HG02884 (cell line): ENCODE results near the gene AGPAT2.

Source experiments
- ATAC-seq: cut with Tn5 transposase; IDR thresholded peaks from one replicate; pipeline ENCODE4 v1.9.1; 2021; ENCODE audit warnings: mild to moderate bottlenecking, moderate library complexity; ENCODE audit not compliant: unreplicated experiment

AGPAT2 gene

DNA sequence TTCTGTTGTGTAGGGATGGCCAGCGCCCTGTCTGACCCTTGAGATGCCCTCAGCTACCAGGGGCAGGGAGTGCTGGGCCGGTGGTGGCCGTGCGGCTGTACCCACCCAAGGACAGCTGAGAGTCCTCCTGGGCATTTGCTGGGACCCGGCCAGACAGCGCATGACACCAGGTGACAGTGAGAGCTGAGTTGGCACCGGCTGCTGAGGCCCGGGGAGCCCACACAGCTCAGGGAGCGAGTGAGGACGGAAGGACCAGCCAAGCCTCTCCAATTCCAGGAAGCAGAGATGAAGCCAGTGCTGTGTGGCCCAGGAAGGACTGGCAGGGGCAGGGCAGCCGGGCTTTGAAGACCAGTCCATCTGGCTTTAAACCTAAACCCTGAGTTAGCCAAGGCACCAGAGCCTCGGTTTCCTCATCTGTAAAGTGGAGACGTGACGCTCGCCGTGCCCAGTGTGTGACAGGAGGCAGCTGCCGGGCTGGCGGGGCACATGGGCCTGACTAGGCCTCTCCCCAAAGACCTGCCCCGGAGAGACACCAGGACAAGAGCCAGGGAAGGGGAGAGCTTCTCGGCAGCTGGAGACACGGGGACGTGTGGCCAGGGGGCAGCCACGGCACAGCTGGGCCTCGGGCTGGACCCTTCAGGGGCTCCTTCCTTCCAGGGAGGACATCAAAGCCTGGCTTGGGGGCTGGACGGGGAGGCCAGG is 3.0 kb upstream of the AGPAT2 start:
- ATAC-seq: no peak

- no peak for ATAC-seq
These were observed 1.8 kb upstream of the AGPAT2 start for GRCh38 chr9:136689108-136689460.

GRCh38 chr9:136688274-136689107 is 1.2 kb upstream of the AGPAT2 start:
- ATAC-seq: no peak

DNA sequence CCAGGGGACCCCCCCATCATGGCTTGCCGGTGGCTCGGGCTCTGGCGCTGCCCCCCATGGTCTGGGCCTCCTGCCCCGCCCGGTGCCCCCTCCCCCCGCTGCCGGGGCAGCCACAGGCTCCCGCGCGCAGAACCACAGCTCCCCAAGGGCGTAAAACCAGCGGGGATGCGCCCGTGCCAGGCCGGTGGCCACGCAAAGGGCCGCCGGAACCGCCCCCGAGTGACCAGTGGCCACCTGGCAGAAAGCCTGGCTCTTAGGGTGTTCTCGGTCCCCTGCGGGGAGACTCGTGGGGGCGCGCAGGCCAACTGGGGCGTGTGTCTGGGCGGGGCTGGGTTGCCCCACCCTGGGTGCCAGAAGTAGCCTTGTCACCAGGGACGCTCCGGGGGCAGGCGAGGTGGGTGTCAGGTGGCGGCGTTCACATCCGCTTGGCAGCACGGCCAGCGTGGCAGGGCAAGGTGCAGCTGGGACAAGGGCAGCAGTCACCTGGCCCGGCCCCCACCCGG is 515 bp upstream of the AGPAT2 start:
- no peak for ATAC-seq

DNA sequence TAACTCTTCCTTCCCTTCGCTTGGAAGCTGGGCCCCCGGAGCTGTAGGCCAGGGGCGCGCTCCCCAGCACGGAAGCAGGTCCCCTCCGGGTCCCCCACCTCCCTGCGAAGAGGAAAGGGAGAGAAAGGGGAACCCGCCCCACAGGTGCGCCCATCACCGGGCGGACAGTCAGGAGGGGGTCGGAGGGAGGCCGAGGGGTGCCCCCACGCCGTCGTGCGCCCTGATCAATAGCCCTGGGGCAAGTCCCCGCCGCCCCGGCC is 793 bp downstream of the AGPAT2 start:
- no peak for ATAC-seq

- ATAC-seq: no peak
These were observed 1.3 kb downstream of the AGPAT2 start for GRCh38 chr9:136685790-136686533.

DNA sequence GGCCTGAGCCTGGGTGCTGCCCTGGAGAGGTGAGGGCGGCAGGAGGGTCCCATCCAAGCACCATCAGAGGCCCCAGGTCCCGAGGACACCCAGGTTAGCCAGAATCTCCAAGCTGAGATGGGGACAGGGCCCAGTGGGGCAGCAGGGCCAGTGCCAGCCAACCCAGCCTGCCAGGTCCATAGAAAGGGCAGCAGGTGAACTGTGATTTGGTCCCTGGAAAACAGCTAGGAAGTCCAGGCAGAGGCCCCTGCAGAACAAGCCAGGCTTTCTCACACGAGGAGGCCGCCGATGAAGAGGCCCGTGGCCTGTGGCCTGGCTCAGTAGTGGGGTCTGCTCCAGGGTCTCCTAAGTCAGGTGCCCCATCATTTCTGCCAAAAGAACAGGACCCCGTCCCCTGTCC is 2.0 kb downstream of the AGPAT2 start:
- ATAC-seq: no peak

DNA sequence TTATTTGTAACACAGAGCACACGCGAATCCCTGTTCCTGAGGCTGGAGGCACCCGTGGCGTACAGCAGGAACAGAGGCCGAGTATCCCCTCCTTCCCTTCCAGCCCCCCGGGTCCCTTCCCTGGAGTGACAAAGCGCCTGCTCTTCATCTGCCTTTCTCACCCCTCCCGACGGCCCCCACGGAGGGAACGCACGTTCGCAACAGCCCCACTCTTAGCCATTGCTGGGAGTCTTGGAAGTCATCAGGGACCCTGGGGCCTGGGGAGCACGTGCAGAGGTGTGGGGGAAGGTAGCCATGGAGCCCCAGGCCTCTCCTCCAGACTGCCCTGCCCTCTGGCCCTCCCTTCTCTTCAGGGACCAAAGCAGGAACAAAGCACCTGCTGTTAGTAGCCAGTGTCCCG is 2.5 kb downstream of the AGPAT2 start:
- no peak for ATAC-seq

DNA sequence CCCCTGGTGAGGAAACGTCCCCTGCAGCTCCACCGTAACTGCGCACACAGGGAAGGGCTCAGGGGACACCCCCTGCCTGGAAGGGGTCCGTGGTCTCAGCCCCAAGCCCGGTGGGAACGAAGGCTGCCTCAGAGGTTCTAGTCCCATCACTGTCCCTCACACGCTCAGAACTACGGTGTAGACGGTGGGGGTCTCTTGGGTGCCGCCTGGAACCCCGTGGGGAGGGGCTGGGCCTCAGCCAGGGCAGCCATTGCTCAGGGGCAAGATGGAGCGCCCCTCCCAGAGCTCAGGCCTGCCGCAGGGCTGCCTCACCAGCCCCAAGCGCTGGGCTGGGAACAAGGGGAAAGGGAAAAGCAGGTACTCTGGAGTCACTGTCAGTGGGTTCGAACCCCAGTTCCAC is 2.9 kb downstream of the AGPAT2 start:
- ATAC-seq: no peak

DNA sequence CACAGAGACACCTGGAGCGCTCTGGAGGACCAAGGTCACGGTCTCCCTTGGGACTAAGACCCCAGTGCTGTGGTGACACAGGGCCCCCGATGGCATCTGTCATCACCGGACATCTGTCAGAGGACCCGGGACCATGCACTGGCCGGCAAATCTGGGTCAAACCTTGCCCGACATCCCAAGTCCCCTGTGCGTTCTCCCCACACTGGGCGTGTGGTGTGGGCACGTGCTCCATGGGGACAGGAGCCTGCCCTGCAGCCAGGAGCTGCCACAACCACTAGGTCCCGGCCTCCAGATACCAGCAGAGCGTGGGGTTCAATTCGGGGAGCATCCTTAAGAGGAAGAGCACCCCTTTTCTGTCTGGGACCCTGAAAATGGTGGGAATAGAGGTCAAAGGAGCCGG is 3.5 kb downstream of the AGPAT2 start:
- no peak for ATAC-seq

- no peak for ATAC-seq
These were observed 4.0 kb downstream of the AGPAT2 start for GRCh38 chr9:136683173-136683745.

DNA sequence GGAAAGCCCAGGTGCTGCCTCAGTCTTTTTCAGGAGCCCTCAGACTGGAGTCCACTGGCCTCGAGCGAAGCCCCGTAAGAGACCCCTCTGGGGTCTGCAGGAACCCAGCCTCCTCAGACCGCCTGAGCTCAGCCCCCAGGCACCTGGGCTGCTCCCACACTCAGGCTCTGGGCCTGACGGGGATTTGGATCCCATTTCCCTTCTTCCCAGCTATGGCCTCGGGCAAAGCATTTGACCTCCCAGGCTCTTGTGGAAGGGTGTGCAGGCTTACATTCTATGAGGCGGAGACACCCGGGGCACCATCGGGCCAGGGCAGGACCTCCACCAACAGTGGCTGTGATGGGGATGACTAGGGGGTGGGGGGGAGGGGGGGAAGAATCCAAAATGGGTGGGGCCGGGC is 4.5 kb downstream of the AGPAT2 start:
- ATAC-seq: no peak

- no peak for ATAC-seq
These were observed 5.1 kb downstream of the AGPAT2 start for GRCh38 chr9:136681945-136682699.

- no peak for ATAC-seq
These were observed 6.2 kb downstream of the AGPAT2 start for GRCh38 chr9:136681029-136681428.

DNA sequence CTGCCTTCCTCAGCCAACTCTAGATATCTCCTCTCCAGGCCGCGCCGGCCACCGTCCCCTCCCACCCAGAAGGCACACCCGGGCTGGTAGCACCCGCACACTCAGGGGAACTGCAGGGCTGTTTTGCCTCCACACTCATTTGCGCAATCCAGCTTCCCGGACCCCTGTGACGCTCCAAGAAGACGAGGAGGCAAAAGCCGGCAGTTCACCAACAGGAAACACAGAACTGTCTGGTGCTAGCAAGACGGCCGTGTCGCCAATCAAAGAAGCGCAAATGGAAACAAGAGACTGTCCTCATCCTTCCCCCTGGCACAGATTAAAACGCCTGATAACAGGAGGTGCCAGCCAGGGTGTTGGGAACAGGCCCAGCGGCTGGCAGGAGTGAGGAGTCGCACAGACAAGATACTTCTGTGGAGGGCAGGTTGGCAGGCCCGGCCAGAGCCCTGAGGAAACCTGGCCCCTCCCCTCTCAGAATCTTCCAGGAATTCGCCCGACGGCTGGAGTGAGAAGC is 7.8 kb downstream of the AGPAT2 start:
- no peak for ATAC-seq

DNA sequence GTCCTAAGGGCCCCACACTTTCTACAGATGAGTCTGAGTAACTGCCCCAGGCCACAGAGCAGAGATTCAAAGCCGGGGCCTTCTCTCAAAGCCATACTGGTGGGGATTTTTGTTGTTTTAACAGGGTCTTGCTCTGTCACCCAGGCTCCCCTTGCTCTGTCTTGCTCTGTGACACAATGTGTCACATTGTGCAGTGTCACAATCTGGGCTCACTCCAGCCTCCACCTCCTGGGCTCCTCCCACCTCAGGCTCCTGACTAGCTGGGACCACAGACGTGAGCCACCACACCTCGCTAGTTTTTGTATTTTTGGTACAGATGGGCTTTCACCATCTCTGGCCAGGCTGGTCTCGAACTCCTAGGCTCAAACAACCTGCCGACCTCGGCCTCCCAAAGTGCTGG is 8.6 kb downstream of the AGPAT2 start:
- ATAC-seq: no peak

DNA sequence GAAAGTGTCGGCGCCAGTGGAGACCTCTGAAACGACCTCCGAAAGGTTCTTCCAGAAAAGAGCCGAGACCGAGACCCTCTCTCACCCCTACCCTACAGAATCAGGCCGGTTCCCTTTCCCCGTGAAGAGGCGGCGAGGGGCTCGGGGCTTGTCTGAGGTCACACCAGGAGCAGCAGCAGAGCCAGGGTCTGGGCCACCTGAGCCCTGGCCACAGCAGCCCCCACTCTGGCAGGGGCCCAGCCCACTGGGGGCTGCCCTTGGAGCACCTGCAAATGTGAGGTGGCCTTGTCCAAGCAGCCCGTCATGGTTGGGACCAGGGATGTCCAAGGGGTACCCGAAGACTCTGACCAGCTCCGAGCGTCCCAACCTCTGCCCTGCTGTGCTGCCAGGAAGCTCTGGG is 9.2 kb downstream of the AGPAT2 start:
- ATAC-seq: no peak

DNA sequence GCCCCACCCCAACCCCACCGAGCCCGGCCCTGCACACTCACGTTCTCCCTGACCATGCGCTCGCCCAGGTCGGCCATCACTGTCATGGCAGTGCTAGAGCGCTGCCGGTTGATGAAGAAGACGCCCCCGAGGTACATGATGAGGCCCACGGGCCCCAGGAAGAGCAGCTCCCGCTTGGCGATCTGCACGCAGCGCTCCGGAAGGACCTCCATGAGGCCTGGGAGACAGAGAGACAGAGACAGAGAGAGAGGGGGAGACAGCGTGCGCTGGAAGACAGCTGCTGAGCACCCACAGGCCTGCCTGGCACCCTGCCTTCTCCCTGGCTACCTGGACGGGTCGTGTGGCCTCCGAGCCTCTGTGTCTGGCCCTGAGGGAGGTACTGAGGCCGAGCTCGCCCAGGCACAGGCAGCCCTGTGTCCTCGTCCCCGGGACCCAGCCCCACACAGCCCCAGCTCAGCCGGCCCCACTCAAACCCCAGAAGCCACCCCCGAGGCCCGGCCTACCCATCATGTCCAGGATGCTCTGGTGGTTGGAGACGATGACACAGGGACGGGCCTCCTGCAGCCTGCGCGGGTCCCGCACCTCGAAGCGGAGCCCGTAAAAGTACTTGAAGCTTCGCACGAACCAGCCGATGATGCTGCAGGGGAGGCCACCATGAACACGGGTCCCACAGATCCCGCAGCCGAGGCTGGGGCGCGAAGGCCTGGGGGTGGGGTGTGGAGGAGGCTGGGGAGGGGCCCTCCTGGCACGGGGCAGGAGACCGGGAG is 10.2 kb downstream of the AGPAT2 start:
- ATAC-seq: no peak

- ATAC-seq: no peak
These were observed 10.9 kb downstream of the AGPAT2 start for GRCh38 chr9:136676297-136676794.
